Neural crest cell (in vitro differentiated cells): Measurements from ENCODE around the gene HTT-AS. TPM values are rescaled to one million over a fixed set of nuclear protein-coding genes. Genes with fewer than 3 reads are reported as not detected.

Source experiments
- DNase-seq: peaks from one replicate; pipeline ENCODE4 v3.0.0; 2021; ENCODE audit warnings: low read depth, mixed read lengths, low spot score
- H3K27ac Mint-ChIP-seq: one replicate; pipeline ENCODE4 v1.8.0; 2021; ENCODE audit warnings: mild to moderate bottlenecking, mixed read lengths; ENCODE audit not compliant: unreplicated experiment
- H3K27me3 Mint-ChIP-seq: 2 replicates; pipeline ENCODE4 v1.8.0; 2021; ENCODE audit warnings: low read depth, mild to moderate bottlenecking, mixed read lengths
- H3K36me3 Mint-ChIP-seq: 2 replicates; pipeline ENCODE4 v1.8.0; 2021; ENCODE audit warnings: low read depth, mild to moderate bottlenecking, mixed read lengths
- H3K4me1 Mint-ChIP-seq: 2 replicates; pipeline ENCODE4 v1.8.0; 2021; ENCODE audit warnings: mixed read lengths
- H3K4me3 Mint-ChIP-seq: one replicate; pipeline ENCODE4 v1.8.0; 2021; ENCODE audit warnings: mild to moderate bottlenecking, mixed read lengths
- H3K9me3 Mint-ChIP-seq: 2 replicates; pipeline ENCODE4 v1.8.0; 2021; ENCODE audit warnings: mixed read lengths
- total RNA-seq: library from RNA; stranded (reverse); gene quantifications from 2 replicates; pipeline ENCODE4 v1.2.1, GENCODE V29; 2021
- TF ChIP-seq, protein P1 (sequence below): fragments of 200-600 bp; sonication (generic); conservative IDR thresholded peaks from 2 replicates; pipeline ENCODE4 v1.5.0; 2021; ENCODE audit warnings: antibody characterized with exemption, mild to moderate bottlenecking

Gene HTT-AS
- total RNA-seq, 1 donor from 2014 or later, result not detected

DNA sequence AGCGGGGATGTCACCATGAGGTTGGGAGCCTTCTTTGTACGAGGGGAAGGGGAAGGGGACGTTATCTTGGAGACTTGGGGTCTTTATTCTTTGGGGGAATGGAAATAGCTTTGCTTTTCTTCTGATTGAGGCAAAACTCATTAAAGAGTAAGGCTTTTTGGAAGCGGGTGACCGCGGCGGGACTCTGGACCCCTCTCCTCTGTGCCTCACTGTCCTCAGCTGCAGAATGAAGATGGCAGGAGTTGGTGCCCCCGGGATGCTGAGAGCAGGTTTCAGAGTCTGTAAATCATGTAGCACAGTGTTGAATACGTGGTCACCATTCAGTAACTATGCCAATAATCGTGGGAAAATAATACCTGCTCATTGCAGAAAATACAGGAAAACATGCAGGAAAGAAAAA is 32.1 kb downstream of the HTT-AS start:
- H3K36me3 Mint-ChIP-seq, result no peaks in the 10 kb centered on the region
- H3K4me1 Mint-ChIP-seq, result peaks cover 7% of the 10 kb centered on the region
- H3K4me3 Mint-ChIP-seq, result no peak overlapping the region
- no peaks in the 10 kb centered on the region for H3K9me3 Mint-ChIP-seq
- no peak for DNase-seq
- H3K27ac Mint-ChIP-seq, result no peak overlapping the region
- TF ChIP-seq, protein P1, sequence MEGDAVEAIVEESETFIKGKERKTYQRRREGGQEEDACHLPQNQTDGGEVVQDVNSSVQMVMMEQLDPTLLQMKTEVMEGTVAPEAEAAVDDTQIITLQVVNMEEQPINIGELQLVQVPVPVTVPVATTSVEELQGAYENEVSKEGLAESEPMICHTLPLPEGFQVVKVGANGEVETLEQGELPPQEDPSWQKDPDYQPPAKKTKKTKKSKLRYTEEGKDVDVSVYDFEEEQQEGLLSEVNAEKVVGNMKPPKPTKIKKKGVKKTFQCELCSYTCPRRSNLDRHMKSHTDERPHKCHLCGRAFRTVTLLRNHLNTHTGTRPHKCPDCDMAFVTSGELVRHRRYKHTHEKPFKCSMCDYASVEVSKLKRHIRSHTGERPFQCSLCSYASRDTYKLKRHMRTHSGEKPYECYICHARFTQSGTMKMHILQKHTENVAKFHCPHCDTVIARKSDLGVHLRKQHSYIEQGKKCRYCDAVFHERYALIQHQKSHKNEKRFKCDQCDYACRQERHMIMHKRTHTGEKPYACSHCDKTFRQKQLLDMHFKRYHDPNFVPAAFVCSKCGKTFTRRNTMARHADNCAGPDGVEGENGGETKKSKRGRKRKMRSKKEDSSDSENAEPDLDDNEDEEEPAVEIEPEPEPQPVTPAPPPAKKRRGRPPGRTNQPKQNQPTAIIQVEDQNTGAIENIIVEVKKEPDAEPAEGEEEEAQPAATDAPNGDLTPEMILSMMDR, result no peak
- peaks cover 6% of the 10 kb centered on the region for H3K27me3 Mint-ChIP-seq

GRCh38 chr4:3041192-3042142 is 32.9 kb downstream of the HTT-AS start:
- Mint-ChIP-seq H3K9me3 (no peaks in the 10 kb centered on the region), H3K27me3 (peaks cover 6% of the 10 kb centered on the region), H3K4me1 (peaks cover 12% of the 10 kb centered on the region), H3K27ac (no peak overlapping the region), H3K4me3 (no peak overlapping the region), H3K36me3 (no peaks in the 10 kb centered on the region)
- TF ChIP-seq, protein P1, result no peak
- DNase-seq, result no peak

DNA sequence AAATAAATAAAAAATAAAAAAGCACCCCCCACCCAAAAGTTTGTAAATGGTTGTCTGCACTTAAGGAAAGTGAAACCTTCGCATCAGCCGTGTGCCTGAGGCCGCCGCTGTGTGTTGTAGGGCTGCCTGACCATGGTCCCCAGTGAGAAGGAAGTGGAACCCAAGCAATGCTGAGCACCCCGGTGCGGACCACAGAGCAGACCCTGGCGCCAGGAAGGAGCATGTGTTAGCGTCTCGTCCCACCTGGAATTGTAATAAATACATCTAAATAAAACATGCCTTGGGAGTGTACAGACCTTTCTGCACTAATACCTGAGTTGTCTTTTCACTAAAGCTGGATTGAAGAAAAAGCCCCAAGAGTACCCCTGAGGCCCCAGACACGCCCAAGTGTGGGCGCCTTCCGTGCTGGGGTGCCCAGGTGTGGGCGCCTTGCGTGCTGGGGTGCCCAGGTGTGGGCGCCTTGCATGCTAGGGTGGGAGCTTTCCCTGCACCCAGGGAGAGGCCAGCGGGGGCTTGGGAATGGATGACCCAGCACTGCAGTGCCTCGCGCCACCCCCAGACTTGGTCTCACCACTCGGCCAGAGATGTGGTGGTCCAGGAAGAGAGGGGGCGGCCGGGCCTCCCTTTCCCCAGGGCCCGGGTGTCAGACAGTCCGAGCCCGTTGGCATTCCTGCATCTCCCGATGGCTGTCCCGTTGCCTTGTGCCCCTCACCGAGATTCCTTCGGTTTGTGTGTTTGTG is 33.7 kb downstream of the HTT-AS start:
- no peaks in the 10 kb centered on the region for H3K9me3 Mint-ChIP-seq
- H3K27ac Mint-ChIP-seq, result no peak overlapping the region
- H3K4me1 Mint-ChIP-seq, result peaks cover 12% of the 10 kb centered on the region
- H3K27me3 Mint-ChIP-seq, result peaks cover 5% of the 10 kb centered on the region
- no peaks in the 10 kb centered on the region for H3K36me3 Mint-ChIP-seq
- DNase-seq, result no peak
- no peak overlapping the region for H3K4me3 Mint-ChIP-seq
- TF ChIP-seq, protein P1, result no peak

- Mint-ChIP-seq H3K36me3 (no peaks in the 10 kb centered on the region), H3K27ac (no peak overlapping the region), H3K9me3 (no peaks in the 10 kb centered on the region), H3K27me3 (no peaks in the 10 kb centered on the region), H3K4me1 (peaks cover 12% of the 10 kb centered on the region), H3K4me3 (no peak overlapping the region)
- DNase-seq, result no peak
- TF ChIP-seq, protein P1, result no peak
Measured at GRCh38 chr4:3039706-3040366, 34.5 kb downstream of the HTT-AS start.

- no peaks in the 10 kb centered on the region for H3K27me3 Mint-ChIP-seq
- H3K4me1 Mint-ChIP-seq, result peaks cover 8% of the 10 kb centered on the region
- no peak for DNase-seq
- TF ChIP-seq, protein P1, result no peak
- H3K27ac Mint-ChIP-seq, result no peak overlapping the region
- no peak overlapping the region for H3K4me3 Mint-ChIP-seq
- H3K36me3 Mint-ChIP-seq, result no peaks in the 10 kb centered on the region
- H3K9me3 Mint-ChIP-seq, result no peaks in the 10 kb centered on the region
Measured at GRCh38 chr4:3037957-3038461, 36.3 kb downstream of the HTT-AS start.
